Measurements from ENCODE around the gene TEX54.

DNA sequence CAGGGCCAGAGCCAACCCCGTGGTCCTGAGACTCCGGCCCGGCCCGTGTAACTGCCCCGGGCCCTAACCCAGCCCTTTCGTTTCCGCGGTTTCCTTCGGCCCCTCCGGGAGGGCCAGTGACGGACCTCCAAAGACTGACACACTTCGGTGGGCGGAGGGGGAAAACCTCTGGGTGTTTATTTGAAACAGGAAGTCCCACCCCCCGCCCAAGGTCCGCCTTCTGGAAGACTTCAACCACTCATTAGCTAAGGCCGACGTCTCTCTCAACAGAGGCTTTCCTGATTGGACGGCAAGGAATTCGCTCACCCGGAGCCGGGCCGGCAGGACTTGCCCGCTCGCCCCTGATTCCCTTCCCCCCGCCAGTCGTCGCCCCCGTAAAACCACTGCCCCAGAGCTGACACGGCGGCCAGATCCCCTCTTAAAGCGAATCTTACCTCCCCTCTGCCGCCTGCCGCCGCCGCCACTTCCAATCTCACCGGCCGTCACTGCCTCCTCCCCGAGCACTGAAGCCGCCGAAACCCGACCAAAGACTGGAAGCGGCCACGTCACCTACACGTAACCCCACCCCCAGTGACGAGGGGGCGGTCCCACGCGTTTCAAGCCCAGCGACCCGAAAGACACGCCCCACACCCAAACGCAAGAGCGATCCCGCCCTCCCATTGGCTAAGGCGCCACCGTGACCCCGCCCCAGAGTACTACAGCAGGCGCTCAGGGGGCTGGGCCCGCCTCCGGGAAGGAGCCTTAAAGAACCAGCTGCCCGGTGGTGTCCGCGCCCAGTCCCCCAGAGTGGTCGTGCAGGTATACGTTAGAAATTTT lies 913 bp downstream of the TEX54 start, which contains the start of gene STX5:
- TF ChIP-seq, protein P1, sequence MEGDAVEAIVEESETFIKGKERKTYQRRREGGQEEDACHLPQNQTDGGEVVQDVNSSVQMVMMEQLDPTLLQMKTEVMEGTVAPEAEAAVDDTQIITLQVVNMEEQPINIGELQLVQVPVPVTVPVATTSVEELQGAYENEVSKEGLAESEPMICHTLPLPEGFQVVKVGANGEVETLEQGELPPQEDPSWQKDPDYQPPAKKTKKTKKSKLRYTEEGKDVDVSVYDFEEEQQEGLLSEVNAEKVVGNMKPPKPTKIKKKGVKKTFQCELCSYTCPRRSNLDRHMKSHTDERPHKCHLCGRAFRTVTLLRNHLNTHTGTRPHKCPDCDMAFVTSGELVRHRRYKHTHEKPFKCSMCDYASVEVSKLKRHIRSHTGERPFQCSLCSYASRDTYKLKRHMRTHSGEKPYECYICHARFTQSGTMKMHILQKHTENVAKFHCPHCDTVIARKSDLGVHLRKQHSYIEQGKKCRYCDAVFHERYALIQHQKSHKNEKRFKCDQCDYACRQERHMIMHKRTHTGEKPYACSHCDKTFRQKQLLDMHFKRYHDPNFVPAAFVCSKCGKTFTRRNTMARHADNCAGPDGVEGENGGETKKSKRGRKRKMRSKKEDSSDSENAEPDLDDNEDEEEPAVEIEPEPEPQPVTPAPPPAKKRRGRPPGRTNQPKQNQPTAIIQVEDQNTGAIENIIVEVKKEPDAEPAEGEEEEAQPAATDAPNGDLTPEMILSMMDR (IDR thresholded peaks at IDR 0.05; ENCODE audit: low read depth, low read length, missing input control) = no peak
- peak in 1 of 2 donors; percentile 19 for TF ChIP-seq EGR1 (IDR thresholded peaks at IDR 0.05; ENCODE audit: low read depth in 2 of 2)
- TF ChIP-seq, protein P2, sequence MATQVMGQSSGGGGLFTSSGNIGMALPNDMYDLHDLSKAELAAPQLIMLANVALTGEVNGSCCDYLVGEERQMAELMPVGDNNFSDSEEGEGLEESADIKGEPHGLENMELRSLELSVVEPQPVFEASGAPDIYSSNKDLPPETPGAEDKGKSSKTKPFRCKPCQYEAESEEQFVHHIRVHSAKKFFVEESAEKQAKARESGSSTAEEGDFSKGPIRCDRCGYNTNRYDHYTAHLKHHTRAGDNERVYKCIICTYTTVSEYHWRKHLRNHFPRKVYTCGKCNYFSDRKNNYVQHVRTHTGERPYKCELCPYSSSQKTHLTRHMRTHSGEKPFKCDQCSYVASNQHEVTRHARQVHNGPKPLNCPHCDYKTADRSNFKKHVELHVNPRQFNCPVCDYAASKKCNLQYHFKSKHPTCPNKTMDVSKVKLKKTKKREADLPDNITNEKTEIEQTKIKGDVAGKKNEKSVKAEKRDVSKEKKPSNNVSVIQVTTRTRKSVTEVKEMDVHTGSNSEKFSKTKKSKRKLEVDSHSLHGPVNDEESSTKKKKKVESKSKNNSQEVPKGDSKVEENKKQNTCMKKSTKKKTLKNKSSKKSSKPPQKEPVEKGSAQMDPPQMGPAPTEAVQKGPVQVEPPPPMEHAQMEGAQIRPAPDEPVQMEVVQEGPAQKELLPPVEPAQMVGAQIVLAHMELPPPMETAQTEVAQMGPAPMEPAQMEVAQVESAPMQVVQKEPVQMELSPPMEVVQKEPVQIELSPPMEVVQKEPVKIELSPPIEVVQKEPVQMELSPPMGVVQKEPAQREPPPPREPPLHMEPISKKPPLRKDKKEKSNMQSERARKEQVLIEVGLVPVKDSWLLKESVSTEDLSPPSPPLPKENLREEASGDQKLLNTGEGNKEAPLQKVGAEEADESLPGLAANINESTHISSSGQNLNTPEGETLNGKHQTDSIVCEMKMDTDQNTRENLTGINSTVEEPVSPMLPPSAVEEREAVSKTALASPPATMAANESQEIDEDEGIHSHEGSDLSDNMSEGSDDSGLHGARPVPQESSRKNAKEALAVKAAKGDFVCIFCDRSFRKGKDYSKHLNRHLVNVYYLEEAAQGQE (IDR thresholded peaks at IDR 0.05) = peak; percentile 84
- TF ChIP-seq FOXA1 (IDR thresholded peaks at IDR 0.05) = no peak
- TF ChIP-seq TAF1 (conservative IDR thresholded peaks at IDR 0.05) = peak; percentile 82
- TF ChIP-seq, protein P3, sequence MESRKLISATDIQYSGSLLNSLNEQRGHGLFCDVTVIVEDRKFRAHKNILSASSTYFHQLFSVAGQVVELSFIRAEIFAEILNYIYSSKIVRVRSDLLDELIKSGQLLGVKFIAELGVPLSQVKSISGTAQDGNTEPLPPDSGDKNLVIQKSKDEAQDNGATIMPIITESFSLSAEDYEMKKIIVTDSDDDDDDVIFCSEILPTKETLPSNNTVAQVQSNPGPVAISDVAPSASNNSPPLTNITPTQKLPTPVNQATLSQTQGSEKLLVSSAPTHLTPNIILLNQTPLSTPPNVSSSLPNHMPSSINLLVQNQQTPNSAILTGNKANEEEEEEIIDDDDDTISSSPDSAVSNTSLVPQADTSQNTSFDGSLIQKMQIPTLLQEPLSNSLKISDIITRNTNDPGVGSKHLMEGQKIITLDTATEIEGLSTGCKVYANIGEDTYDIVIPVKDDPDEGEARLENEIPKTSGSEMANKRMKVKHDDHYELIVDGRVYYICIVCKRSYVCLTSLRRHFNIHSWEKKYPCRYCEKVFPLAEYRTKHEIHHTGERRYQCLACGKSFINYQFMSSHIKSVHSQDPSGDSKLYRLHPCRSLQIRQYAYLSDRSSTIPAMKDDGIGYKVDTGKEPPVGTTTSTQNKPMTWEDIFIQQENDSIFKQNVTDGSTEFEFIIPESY (IDR thresholded peaks at IDR 0.05) = peak; percentile 53
- TF ChIP-seq YY1 (IDR thresholded peaks at IDR 0.05) = no peak
- TF ChIP-seq, protein P4, sequence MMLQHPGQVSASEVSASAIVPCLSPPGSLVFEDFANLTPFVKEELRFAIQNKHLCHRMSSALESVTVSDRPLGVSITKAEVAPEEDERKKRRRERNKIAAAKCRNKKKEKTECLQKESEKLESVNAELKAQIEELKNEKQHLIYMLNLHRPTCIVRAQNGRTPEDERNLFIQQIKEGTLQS (IDR thresholded peaks at IDR 0.05) = no peak
- TF ChIP-seq SP1 (IDR thresholded peaks at IDR 0.05) = peak; percentile 88
- no peak for TF ChIP-seq NR2F2 (IDR thresholded peaks at IDR 0.05)
- peak in 1 of 2 donors; percentile 30 for TF ChIP-seq RXRA (IDR thresholded peaks at IDR 0.05)
